ENCODE results near the gene PACS2. TPM values are rescaled to one million over a fixed set of nuclear protein-coding genes. Genes with fewer than 3 reads are reported as not detected.

Gene PACS2
- total RNA-seq, 1 donor from 2014 or later: 124 TPM

DNA sequence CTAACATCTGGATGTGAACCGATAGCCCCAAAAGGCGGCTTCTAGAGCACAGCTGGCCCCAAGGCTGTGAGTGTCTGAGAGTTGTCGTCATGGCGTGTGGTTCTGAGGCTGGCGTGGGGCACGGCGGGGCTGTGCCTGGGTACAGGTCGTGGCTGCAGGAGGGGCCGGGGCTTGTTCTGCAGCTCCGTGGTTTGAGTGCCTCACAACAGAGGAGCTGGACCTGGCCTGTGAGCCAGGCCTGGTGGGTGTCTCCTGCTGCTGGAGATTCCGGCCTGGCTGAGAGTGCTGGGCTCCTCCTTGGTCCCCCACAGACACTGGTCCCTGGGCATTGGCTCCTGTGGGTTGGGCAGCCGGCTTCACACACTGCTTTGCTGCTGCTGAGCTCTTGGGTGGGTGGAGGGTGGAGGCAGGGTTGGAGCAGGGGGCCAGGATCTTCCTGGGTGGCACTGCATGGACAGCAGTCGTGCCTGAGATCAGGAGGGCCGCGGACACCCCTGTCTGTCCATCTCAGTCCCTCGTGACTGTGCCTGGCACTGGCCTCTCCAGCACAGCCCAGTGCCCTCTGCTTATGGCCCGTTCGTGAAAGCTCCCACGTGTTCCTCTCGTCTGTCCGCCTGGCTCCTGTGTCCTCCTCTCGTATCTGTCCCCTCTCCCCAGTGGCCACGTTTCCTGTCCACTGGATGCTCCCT, 52.0 kb downstream of the PACS2 start:
- DNase-seq (ENCODE audit: extremely low read depth, low read depth, low spot score): no peak

DNA sequence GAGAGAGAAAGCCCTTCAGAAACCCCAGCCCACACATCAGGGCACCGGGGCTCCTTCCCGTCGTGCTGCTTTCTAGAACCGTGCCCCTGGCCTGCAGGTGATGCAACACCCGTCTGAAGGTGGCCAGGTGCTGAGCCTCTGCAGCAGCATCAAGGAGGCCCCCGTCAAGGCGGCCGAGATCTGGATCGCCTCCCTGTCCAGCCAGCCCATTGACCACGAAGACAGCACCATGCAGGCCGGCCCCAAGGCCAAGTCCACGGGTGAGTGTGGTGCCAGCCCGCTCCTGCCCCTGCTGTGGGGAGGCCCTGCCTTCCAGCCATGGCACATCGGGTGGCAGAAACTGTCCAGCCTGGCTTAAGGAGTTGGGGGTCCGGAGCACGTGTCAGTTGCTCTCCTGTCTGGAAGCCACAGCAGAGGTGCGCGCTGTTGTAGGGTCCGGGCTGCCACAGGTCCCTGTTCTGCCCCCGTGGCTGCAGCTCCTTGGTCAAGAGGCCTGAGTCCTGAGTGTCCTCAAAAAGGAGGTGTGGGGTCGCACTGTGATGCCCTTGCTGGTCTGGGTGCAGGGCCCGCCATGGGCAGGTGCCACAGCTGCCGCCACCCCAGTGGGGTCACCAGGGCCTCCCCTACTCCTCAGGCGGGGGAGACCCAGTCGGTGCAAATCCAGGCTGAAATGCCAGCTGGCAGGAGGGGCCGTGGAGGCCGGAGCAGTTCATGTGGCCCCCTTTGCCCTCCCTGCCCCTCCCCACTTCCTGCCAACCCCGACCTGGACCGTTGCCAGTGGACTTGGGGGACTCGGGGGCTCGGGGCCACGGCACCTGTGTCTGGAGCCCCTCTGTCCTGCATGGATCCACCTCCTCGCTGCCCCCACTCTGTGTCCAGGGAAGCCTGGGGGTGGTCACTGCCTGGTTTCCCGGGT, 52.8 kb downstream of the PACS2 start:
- DNase-seq (ENCODE audit: extremely low read depth, low read depth, low spot score): no peak

DNA sequence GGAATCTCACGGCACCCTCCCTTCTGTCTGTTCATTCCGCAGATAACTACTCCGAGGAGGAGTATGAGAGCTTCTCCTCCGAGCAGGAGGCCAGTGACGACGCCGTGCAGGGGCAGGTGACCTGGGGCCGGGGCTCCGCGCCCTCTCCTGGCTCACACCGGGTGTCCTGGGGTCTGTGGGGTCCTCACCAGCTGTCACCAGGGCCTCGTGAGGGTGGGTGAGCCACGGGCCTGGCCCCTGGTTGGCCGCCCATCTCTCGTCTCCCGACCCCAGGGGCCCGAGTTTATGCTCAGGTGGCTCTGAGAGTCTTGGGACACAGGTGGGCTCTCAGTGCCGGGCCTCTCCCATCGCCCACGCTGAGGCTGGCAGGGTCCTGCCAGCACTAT, 53.5 kb downstream of the PACS2 start:
- no peak for DNase-seq (ENCODE audit: extremely low read depth, low read depth, low spot score)

DNA sequence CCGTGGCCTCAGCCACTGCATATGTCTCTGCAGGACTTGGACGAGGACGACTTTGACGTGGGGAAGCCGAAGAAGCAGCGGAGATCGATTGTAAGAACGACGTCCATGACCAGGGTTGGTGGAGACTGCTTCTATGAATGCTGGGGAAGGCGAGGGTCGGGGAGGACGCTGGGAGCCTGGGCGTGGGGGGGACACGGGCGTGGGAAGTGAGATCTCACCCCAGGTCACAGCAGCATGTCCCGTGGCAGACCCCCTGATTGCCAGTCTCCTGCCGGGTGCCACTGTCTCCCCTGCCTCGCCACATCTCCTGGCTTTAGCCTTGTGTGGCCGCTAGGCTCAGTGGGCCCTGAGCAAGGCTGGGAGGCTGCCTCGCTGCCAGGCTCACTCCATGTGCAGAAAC, 53.9 kb downstream of the PACS2 start:
- DNase-seq (ENCODE audit: extremely low read depth, low read depth, low spot score): no peak

DNA sequence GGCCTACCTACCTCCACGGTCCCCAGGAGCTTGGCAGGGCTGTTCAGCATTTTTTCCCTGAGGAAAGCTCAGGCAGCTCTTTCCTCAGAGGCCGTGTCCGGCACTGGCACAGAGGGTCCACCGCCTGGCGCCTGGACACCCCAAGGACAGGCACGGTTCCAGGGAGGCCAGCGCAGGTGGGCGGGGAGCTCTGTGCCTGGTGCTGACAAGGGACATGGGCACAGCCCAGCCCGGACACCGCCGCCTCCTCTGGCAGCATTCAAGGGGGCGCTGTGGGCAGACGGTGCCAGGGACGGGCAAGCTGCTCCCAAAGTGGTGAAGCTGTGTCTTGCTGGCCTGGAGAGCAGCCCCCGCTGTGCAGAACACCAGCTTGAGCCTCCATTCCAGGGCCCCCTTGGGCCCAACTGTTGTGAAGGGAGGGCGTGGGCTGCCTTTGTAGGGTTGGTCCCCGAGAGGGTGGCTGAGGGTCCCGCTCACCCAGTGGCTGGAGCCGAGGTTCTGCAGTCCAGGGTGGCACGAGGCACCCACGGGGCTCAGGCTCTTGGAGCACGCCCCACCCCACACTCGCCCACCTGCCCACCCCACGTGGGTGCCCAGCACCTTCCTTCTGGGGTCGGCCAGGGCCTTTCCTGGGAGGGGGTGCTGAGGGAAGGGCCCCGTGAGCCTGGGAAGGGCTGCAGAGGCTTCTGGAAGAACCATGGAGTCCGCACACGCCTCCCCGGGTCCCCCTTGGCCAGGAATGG, 54.5 kb downstream of the PACS2 start:
- no peak for DNase-seq (ENCODE audit: extremely low read depth, low read depth, low spot score)

DNA sequence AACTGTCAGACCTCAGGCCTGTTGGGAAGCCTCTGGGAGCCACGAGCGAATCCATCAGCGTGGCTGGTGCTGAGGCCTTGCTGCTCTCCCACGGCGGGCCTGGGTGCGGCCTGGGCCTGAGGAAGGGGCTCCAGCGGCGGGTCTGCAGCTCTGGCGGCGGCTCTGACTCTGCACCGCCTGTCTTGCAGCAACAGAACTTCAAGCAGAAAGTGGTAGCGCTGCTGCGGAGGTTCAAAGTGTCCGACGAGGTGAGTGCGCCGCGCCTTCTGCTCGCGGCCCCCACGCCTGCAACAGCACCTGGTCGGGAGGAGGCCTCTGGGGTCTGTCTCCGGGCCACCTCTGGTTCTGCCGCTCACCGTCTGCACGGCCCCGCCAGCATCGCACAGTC, 55.1 kb downstream of the PACS2 start:
- no peak for DNase-seq (ENCODE audit: extremely low read depth, low read depth, low spot score)

DNA sequence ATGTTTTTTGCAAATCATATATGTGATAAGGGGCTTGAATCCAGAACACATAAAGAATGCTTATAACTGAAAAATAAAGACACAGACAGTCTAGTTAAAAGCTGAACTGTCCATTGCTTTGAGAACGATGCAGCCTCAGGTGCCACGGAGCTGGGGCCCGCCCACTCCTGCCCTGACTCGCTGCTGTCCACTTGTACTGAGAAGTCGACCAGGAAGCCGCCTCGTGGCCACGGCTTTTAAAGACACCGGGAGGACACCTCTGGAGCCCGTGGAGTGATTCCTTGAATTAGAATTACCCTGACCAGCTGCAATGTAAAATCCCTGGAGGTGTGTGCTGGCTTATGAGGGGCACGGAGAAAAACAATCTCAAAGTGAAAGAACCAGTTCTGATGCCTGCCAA, 59.8 kb downstream of the PACS2 start:
- no peak for DNase-seq (ENCODE audit: extremely low read depth, low read depth, low spot score)

DNA sequence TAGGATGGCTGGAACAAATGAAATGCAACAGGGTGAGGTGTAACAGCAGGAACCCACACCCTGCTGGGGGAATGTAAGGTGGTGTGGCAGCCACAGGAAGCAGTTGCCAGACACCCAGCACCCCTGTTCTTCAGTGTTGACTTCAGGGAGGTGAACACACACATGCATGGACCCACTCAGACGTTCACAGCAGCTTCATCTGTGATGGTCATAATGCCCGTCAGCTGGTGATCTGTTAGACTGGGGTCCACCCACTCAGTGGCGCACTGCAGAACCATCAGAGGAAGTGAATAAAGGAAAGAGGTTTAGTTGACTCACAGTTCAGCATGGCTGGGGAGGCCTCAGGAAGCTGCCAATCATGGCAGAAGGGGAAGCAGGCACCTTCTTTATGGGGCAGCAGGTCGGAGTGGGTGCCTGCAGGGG, 61.1 kb downstream of the PACS2 start:
- no peak for DNase-seq (ENCODE audit: extremely low read depth, low read depth, low spot score)

DNA sequence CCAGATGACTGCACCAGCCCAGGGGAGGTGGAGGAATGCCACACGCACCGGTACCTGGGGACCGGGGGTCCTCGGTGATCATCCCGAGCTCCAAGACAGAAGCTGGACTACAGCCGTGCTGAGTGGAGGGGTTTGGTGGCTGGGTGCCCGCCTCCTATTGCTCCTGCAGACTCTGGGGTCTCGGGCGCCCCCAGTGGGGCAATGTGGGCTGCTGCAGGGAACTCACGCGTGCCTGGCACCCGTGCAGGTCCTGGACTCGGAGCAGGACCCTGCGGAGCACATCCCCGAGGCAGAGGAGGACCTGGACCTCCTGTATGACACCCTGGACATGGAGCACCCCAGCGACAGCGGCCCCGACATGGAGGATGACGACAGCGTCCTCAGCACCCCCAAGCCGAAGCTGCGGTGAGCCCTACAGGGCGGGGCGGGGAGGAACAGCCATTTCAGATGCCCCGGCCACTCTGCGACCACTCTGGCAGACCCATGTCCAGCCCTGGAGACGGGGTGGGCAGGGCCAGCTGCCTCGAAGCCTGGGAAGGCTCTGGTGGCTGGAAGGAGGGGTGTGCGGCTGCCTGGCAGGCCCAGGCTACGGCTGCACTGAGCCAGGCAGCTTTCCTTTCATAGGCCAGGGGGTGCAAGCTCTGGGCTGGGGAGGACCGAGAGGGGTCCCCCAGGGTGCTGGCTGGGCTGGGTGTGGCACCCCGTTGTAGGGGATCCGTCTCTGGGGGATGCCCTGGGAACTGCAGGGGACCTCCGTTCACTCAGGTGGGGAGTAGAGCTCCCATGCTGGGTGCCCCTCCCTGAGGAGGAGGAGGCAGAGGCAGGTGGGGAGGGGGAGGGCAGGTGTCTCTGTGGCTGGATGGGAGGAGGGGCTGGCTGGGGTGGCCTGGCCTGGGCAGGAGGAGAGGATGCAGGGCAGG, 62.2 kb downstream of the PACS2 start:
- DNase-seq (ENCODE audit: extremely low read depth, low read depth, low spot score): no peak

DNA sequence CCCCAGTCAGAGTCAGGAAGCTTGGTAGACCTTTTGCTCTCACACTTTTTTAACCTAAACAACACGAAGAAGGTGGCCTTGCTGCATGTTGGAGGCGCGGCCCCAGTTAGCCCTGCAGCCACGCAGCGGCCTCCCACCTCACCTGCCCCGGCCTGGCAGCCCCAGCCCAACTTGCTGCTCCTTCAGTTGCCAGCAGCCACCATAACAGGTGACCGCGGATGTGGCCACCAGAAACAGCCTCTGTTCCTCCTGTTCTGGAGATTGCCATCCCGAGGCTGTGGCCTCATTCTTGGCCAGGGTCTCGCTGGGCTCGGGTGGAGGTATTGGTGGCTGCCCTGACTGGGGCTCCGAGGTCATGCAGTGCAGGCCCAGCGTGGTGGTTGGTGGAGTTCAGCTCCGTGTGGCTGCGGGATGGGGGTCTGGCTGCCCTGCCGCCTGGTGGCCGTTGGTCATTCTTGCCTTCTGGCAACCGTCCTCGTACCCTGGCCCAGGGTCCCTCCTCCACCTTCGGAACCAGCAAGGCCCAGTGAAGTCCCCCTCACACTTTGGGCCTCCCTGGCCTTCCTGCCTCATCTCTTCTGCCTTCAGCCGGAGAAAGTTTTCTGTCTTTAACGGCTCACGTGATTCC, 63.1 kb downstream of the PACS2 start:
- no peak for DNase-seq (ENCODE audit: extremely low read depth, low read depth, low spot score)

DNA sequence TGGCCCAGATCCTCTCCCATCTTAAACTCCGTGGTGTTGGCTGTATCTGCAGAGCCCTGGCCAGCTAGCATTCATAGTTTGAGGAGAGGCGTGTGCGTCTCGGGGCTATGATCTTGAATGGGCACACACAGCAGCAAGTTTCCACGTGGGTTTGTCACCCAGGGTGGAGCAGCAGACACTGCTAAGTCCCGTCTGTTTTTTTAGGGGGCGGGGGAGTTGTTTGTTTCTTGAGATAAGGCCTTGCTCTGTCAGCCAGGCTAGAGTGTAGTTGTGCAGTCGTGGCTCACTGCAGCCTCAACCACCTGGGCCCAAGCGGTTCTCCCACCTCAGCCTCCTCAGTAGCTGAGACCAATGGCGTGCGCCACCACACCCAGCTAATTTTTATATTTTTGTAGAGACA, 63.7 kb downstream of the PACS2 start:
- DNase-seq (ENCODE audit: extremely low read depth, low read depth, low spot score): no peak

DNA sequence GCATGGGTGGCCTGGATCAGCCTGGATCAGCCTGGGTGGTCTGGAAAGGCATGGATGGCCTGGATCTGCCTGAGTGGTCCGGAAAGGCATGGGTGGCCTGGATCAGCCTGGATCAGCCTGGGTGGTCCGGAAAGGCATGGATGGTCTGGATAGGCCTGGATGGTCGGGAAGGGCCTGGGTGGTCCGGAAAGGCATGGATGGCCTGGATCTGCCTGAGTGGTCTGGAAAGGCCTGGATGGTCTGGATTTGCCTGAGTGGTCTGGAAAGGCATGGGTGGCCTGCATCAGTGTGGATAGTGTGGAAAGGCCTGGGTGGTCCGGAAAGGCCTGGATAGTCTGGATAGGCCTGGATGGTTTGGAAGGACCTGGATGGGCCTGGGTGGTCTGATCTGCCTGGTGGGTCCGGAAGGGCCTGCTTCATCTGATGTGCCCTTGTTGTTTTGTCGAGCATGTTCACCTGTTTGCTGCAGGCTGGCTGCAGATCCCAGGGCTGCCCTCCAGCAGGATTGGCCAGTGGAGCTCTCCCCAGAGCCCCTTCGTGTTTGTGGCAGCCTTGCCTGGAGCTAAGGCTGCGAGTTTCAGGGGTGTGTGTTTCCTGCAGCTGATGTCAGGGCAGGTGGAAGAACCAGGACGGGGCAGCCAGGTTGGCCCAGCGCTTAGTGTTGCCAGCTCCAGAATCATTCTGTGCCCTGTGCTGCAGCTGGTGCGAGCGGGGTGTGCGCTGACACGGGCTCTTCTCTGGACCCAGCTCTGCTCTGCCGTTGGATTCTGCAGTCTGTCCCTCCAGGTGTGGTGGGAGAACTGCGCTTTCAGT, 64.5 kb downstream of the PACS2 start:
- no peak for DNase-seq (ENCODE audit: extremely low read depth, low read depth, low spot score)

DNA sequence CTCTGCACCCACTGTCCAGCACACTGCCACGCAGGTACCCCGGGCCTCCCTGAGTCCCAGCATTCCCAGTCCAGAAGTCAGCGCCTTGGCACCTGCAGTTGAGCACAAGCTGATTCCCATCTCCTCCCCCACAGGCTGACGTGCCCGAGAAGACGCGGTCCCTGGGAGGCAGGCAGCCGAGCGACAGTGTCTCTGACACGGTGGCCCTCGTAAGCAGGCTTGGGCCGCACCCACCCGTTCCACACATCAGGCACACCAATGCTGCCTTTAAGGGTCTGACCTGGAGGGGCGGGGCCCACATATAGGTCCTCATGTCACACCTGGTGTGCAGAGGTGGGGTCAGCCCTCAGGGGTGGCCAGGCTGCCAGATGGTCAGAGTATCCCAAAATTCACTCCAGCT, 65.4 kb downstream of the PACS2 start:
- DNase-seq (ENCODE audit: extremely low read depth, low read depth, low spot score): no peak

DNA sequence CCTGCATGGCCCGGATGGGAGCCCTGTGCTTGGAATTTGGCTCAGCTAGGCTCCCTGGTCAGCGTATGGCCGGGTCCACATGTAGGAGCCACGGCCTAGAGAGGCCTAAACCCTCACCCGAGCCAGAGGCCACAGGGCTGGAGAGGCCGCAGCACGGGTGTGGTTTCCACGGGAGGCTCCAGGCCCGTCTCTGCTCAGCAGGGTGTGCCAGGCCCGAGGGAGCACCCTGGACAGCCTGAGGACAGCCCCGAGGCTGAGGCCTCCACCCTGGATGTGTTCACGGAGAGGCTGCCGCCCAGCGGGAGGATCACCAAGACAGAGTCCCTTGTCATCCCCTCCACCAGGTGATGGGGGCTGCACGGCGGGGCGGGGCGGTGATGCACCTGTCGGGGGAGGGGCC, 66.2 kb downstream of the PACS2 start:
- no peak for DNase-seq (ENCODE audit: extremely low read depth, low read depth, low spot score)

DNA sequence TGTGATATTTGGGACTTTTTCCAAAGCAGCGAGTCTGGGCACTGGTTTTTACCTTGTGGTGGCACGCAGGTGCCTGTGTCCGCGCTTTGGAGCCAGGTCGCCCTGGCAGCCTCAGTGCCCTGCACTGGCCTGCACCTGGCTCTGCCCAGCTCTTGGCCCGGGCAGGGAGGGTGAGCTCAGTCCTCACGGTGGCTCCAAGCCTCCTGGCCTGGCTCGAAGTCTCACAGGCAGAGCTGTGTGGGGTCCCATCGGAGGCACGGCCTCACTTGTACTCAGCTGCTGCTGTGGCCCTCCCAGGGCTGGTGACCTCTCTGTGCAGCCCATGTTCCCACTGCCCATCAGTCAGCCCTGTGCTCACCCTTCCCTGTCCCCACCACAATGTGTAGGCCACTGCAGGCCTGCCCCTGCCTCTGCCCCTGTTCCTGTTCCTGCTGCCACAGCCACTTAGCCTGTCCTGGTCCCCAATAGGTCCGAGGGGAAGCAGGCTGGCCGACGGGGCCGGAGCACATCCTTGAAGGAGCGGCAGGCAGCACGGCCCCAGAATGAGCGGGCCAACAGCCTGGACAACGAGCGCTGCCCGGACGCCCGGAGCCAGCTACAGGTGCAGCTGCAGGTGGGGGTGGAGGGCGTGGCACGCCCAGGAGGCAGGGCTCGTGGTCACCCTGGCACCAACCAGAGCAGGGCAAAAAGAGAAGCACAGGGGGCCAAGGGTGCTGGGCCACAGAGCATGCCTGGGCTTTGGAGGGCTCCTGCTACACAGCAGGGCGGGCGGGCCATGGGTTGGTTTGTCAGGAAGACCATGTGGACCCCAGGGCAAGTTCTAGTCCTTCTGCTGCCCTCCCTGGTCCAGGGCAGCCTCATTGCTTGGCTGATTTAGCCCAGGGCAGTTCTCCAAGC, 67.1 kb downstream of the PACS2 start:
- DNase-seq (ENCODE audit: extremely low read depth, low read depth, low spot score): no peak

DNA sequence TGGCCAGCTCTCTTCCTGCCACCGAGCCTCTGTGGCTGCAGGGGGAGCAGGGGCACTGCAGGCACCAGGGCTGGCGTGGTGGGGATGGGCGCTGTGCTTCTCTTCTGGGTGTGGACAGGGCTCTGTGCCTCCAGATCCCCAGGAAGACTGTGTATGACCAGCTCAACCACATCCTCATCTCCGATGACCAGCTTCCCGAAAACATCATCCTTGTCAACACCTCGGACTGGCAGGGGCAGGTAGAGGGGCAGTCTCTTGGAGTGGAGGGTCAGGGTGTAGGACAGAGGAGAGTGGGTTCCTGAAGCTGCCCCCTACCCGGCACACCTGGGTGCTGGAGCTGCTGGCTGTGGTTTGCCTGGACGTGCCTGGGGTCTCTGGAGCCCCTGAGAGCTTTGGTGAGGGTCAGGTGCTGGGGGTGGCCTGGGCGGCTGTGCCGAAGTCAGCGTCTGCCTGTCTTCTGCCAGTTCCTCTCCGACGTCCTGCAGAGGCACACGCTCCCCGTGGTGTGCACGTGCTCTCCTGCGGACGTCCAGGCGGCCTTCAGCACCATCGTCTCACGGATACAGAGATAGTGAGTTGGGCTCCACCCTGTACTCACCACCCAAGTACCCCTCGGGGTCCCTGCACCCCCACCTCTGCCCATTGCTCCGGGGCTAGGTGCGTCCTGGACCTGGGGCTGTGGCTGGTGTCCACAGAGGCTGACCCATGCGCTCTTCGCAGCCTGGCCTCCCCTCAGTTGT, 68.0 kb downstream of the PACS2 start:
- no peak for DNase-seq (ENCODE audit: extremely low read depth, low read depth, low spot score)

DNA sequence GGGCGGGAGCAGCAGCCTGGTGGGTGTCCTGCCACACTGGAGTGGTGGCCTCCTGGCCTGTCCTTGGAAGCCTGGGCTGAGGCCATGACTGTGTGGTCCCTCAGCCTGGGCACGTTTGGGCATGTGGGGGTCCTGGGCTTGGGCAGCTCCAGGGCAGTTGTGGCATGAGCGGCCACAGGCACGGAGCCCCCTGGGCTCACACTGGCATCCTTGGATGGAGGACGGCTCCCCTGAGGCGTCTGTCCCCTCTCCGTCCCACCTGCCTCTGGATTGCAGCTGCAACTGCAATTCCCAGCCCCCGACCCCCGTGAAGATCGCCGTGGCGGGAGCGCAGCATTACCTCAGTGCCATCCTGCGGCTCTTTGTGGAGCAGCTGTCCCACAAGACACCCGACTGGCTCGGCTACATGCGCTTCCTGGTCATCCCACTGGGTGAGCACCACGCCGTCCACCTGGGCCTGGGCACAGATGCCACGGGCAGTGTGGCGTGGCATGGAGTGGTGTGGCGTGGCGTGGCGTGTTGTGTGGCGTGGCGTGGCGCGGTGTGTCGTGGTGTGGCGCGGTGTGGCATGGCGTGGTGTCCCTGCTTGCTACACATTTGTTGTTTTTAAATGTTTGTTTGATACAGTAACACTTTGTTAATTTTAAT, 68.7 kb downstream of the PACS2 start:
- no peak for DNase-seq (ENCODE audit: extremely low read depth, low read depth, low spot score)
